ENCODE measurements around the gene RAPGEF4. TPM values are rescaled to one million over a fixed set of nuclear protein-coding genes. Genes with fewer than 3 reads are reported as not detected.
A peak's percentile ranks its signal among the peaks of the same experiment; 100 is the strongest.

The RAPGEF4 gene
- total RNA-seq, 2 donors from 2014 or later = 0.19 to 0.65 TPM

DNA sequence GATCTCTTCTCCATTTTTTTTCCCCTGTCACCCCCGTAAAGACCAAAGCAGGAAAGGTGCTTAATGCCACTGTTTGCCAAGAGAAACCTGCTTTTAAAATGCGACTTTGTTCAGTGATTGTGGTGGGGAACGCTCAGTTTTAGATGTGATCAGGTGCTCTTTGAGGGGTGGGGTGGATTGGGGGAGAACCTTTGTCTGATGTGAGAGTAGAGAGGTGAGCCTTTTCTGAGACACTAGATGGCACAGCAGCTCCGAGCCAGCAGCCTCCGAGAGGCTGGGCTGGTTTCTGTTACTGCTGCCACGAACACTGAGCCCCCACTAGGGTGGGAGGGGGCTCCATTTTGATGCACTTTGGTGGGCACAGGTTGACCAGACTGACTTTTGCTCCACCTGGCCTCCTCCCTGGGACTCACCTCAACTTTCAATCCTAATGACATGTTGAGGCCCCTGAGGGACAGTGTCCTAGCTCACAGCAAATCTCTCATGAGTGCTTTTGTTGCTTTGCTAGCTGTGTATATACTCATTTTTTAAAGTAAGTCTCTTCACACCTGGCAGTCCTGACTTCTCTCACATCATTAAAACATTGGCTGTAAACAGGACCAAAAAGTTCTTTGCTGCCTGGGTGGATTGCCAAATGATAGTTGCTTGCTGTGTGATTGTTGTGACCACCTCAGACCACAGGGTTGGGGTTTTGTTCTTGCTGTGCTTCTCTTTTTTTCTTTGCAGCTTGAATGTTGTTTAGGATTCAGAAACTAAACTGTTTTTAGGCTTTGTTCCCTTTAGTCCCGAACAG is 241.8 kb downstream of the RAPGEF4 start:
- peaks cover 20% of the 10 kb centered on the region for H3K4me1 Mint-ChIP-seq (ENCODE audit: low read depth)
- H3K4me3 Mint-ChIP-seq = peak overlapping the region in 1 of 2 donors; percentile 38
- H3K9me3 Mint-ChIP-seq = no peaks in the 10 kb centered on the region
- H3K36me3 Mint-ChIP-seq (ENCODE audit: insufficient read depth in 2 of 2) = no peaks in the 10 kb centered on the region
- H3K27me3 Mint-ChIP-seq (ENCODE audit: low read depth) = peaks cover 9% of the 10 kb centered on the region
- ATAC-seq (replicated peaks in 1 of 2) = peak in 1 of 2 donors; percentile 75
- peak in 1 of 2 donors; percentile 27 for DNase-seq
- no peak overlapping the region for H3K27ac Mint-ChIP-seq

DNA sequence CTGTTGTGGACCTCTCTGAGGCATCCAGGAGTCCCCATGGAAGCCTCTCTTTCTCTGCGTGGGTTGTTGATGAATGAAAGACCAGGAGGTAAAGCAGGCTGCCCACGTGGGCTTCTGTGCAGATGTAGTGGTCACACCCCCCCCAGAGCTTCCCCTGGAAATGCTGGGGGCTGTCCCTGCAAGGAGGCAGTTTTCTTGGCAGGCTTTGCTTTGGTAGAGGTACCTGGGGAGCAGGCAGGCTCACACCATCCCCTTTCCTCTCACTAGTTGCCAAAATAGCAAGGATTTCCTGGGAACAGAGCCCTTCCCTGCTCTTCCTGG is 242.4 kb downstream of the RAPGEF4 start:
- DNase-seq (peak in 1 of 2 donors; percentile 12), ATAC-seq (replicated peaks in 1 of 2) (peak in 1 of 2 donors; percentile 53)
- peaks cover 20% of the 10 kb centered on the region for H3K4me1 Mint-ChIP-seq (ENCODE audit: low read depth)
- H3K4me3 Mint-ChIP-seq = peak overlapping the region in 1 of 2 donors; percentile 38
- H3K36me3 Mint-ChIP-seq (ENCODE audit: insufficient read depth in 2 of 2) = no peaks in the 10 kb centered on the region
- H3K9me3 Mint-ChIP-seq = no peaks in the 10 kb centered on the region
- no peak overlapping the region for H3K27ac Mint-ChIP-seq
- peaks cover 9% of the 10 kb centered on the region for H3K27me3 Mint-ChIP-seq (ENCODE audit: low read depth)

DNA sequence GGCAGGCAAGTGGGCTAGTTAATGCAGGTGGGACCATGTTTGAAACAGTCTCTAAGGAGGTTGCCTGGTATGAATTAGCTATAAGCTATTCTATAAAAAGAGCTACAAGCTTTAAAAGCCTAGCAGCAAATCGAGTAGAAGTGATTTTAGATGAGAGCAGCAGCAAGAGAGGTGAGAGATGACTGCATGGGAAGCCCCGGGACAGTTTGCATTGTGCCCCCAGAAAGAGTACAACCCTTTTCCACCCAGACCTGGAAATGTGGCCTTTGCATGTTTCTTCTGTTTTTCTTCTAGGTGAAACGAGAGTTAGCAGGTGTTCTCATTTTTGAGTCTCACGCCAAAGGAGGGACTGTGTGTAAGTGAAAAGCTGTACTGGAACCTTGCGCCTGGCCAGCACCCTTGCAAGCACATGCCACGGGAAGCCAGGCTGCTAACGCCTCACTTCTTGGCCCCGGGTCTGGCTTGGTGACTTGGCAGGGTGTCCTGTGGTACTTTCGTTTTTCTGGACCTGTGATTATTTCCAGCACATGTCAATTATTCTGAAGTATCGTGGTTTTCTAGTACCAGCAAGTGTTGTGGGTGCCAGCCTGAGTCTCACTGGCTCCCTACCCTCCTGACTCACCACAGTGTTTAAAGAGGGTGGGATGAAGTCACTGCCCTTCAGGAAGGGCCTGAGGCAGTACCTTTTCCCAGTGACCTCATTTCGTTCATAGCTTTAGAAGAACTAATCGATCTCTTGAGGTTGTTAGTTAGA is 249.7 kb downstream of the RAPGEF4 start:
- H3K4me1 Mint-ChIP-seq (ENCODE audit: low read depth) = peaks cover 16% of the 10 kb centered on the region
- H3K27me3 Mint-ChIP-seq (ENCODE audit: low read depth) = peaks cover 6% of the 10 kb centered on the region
- H3K4me3 Mint-ChIP-seq = peak overlapping the region in 1 of 2 donors; percentile 29
- peak; percentile 63 to 65 for ATAC-seq (replicated peaks in 1 of 2)
- H3K36me3 Mint-ChIP-seq (ENCODE audit: insufficient read depth in 2 of 2) = no peaks in the 10 kb centered on the region
- no peak overlapping the region for H3K27ac Mint-ChIP-seq
- DNase-seq = no peak
- H3K9me3 Mint-ChIP-seq = no peaks in the 10 kb centered on the region

DNA sequence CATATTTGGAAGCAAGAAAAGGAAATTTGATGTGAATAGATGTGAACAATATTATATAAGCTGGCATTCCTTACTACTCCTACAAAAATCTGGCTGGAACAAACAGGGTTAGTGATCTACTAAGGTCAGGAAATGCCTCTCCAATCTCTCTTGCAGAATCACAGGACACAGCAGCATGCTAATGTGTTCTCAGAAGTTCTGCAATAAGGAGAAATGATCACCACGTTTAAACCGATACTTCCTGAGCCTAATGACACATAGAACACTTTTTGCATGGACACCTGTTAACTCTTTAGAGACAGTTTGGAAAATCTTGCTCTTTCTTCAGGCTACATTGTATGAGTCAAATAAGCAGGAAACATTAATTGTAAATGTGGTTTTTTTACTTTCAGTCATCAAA is 250.4 kb downstream of the RAPGEF4 start:
- Mint-ChIP-seq H3K4me1 (ENCODE audit: low read depth) (peaks cover 16% of the 10 kb centered on the region), H3K27ac (no peak overlapping the region), H3K36me3 (ENCODE audit: insufficient read depth in 2 of 2) (no peaks in the 10 kb centered on the region), H3K9me3 (no peaks in the 10 kb centered on the region), H3K4me3 (peak overlapping the region in 1 of 2 donors; percentile 6), H3K27me3 (ENCODE audit: low read depth) (peaks cover 6% of the 10 kb centered on the region)
- DNase-seq (no peak), ATAC-seq (replicated peaks in 1 of 2) (peak; percentile 43 to 60)

DNA sequence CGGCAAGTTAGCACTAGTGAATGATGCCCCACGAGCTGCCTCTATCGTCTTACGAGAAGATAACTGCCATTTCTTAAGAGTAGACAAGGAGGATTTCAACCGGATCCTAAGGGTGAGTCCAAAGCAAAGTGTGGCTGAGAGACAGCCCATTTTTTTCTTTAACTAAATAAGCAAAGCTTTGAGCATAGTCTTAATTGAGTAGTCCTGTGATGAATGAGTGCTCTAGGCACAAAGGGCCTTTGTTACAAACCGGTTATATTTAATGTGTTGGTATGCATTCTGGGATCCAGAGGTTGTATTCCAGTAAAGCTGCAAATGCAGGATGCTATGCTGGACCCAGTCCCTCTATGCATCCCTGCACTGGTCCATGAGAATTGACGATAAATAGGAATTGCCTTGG is 253.1 kb downstream of the RAPGEF4 start:
- no peak overlapping the region for H3K27ac Mint-ChIP-seq
- H3K4me1 Mint-ChIP-seq (ENCODE audit: low read depth) = peaks cover 16% of the 10 kb centered on the region
- ATAC-seq (replicated peaks in 1 of 2) (no peak), DNase-seq (no peak)
- no peaks in the 10 kb centered on the region for H3K9me3 Mint-ChIP-seq
- H3K36me3 Mint-ChIP-seq (ENCODE audit: insufficient read depth in 2 of 2) = no peaks in the 10 kb centered on the region
- H3K27me3 Mint-ChIP-seq (ENCODE audit: low read depth) = peaks cover 6% of the 10 kb centered on the region
- H3K4me3 Mint-ChIP-seq = no peak overlapping the region

DNA sequence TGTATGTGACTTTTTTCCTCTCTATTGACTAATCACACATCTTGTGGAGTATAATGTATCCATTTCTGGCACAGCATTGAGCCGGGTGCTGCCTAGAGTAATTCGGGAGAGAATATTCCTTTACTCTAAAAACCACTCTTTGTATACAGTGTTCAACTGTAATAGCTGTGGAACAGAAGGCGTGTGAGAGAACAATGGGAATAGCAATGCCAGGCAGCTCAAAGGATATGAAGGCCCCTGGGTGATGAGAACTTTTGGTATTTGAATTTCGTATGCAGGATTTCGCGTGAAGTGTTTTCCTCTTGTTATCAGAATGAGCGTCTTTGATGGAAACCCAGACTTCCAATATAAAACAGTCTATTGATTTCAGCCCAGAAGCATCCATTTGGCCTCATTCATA is 255.4 kb downstream of the RAPGEF4 start:
- Mint-ChIP-seq H3K4me1 (ENCODE audit: low read depth) (peaks cover 3% of the 10 kb centered on the region), H3K9me3 (no peaks in the 10 kb centered on the region), H3K4me3 (no peak overlapping the region), H3K27ac (no peak overlapping the region), H3K27me3 (ENCODE audit: low read depth) (peaks cover 6% of the 10 kb centered on the region), H3K36me3 (ENCODE audit: insufficient read depth in 2 of 2) (no peaks in the 10 kb centered on the region)
- ATAC-seq (replicated peaks in 1 of 2) (no peak), DNase-seq (no peak)

- Mint-ChIP-seq H3K4me1 (ENCODE audit: low read depth) (no peaks in the 10 kb centered on the region), H3K4me3 (no peak overlapping the region), H3K36me3 (ENCODE audit: insufficient read depth in 2 of 2) (no peaks in the 10 kb centered on the region), H3K27ac (no peak overlapping the region), H3K9me3 (no peaks in the 10 kb centered on the region), H3K27me3 (ENCODE audit: low read depth) (peaks cover 14% of the 10 kb centered on the region)
- no peak for ATAC-seq (replicated peaks in 1 of 2)
- no peak for DNase-seq
Observed at GRCh38 chr2:172993139-172993538, 257.5 kb downstream of the RAPGEF4 start.

- Mint-ChIP-seq H3K4me3 (no peak overlapping the region), H3K9me3 (no peaks in the 10 kb centered on the region), H3K4me1 (ENCODE audit: low read depth) (no peaks in the 10 kb centered on the region), H3K27me3 (ENCODE audit: low read depth) (peaks cover 14% of the 10 kb centered on the region), H3K36me3 (ENCODE audit: insufficient read depth in 2 of 2) (no peaks in the 10 kb centered on the region), H3K27ac (no peak overlapping the region)
- DNase-seq (no peak), ATAC-seq (replicated peaks in 1 of 2) (no peak)
Observed at GRCh38 chr2:172993931-172994717, 258.5 kb downstream of the RAPGEF4 start.

GRCh38 chr2:172994864-172995263 is 259.2 kb downstream of the RAPGEF4 start:
- Mint-ChIP-seq H3K36me3 (ENCODE audit: insufficient read depth in 2 of 2) (no peaks in the 10 kb centered on the region), H3K4me1 (ENCODE audit: low read depth) (no peaks in the 10 kb centered on the region), H3K4me3 (no peak overlapping the region), H3K27ac (no peak overlapping the region), H3K27me3 (ENCODE audit: low read depth) (peaks cover 9% of the 10 kb centered on the region), H3K9me3 (no peaks in the 10 kb centered on the region)
- no peak for DNase-seq
- no peak for ATAC-seq (replicated peaks in 1 of 2)

- Mint-ChIP-seq H3K27me3 (ENCODE audit: low read depth) (peaks cover 8% of the 10 kb centered on the region), H3K4me3 (no peak overlapping the region), H3K36me3 (ENCODE audit: insufficient read depth in 2 of 2) (no peaks in the 10 kb centered on the region), H3K27ac (no peak overlapping the region), H3K9me3 (no peaks in the 10 kb centered on the region), H3K4me1 (ENCODE audit: low read depth) (no peaks in the 10 kb centered on the region)
- DNase-seq (no peak), ATAC-seq (replicated peaks in 1 of 2) (no peak)
Observed at GRCh38 chr2:172995323-172996244, 259.9 kb downstream of the RAPGEF4 start.

- Mint-ChIP-seq H3K4me1 (ENCODE audit: low read depth) (no peaks in the 10 kb centered on the region), H3K27me3 (ENCODE audit: low read depth) (peaks cover 8% of the 10 kb centered on the region), H3K9me3 (no peaks in the 10 kb centered on the region), H3K27ac (no peak overlapping the region), H3K4me3 (no peak overlapping the region), H3K36me3 (ENCODE audit: insufficient read depth in 2 of 2) (no peaks in the 10 kb centered on the region)
- no peak for ATAC-seq (replicated peaks in 1 of 2)
- no peak for DNase-seq
Observed at GRCh38 chr2:172996387-172996961, 260.8 kb downstream of the RAPGEF4 start.

DNA sequence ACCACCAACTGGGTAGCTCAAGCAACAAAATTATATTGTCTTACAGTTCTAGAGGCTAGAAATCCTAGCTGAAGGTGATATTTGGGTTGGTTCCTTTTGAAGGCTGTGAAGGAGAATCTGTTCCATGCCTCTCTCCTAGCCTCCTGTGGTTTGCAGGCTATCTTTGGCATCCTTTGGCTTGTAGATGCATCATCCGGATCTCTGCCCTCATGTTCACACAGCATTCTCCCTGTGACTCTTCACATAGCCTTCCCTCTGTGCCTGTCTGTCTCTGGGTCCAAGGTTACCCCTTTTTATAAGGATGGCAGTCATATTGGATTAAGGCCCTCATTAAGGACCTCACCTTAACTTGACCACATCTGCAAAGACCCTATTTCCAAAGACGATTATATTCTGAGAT is 261.4 kb downstream of the RAPGEF4 start:
- H3K4me1 Mint-ChIP-seq (ENCODE audit: low read depth) = no peaks in the 10 kb centered on the region
- H3K27ac Mint-ChIP-seq = no peak overlapping the region
- H3K36me3 Mint-ChIP-seq (ENCODE audit: insufficient read depth in 2 of 2) = no peaks in the 10 kb centered on the region

More for the DNA sequence above, 261.4 kb downstream of the RAPGEF4 start:
- Mint-ChIP-seq H3K27me3 (ENCODE audit: low read depth) (peaks cover 8% of the 10 kb centered on the region), H3K9me3 (no peaks in the 10 kb centered on the region), H3K4me3 (no peak overlapping the region)
- DNase-seq (no peak), ATAC-seq (replicated peaks in 1 of 2) (no peak)

All from activated T-cell treated with anti-CD3 and anti-CD28 coated beads, Interleukin-2, amount 50 U/mL, for 72 hours (primary cell).